ENCODE results near the gene CDHR2. TPM values are rescaled to one million over a fixed set of nuclear protein-coding genes. Genes with fewer than 3 reads are reported as not detected.

The CDHR2 gene
- total RNA-seq, 2 experiments from 2014 or later: 0.19 to 0.35 TPM

GRCh38 chr5:176644878-176645670, 95.9 kb downstream of the CDHR2 start:
- Mint-ChIP-seq H3K36me3 (ENCODE audit: low read depth) (no peaks in the 10 kb centered on the region), H3K4me3 (no peak overlapping the region), H3K4me1 (ENCODE audit: low read depth) (peaks cover 27% of the 10 kb centered on the region), H3K27ac (no peak overlapping the region), H3K9me3 (no peaks in the 10 kb centered on the region), H3K27me3 (ENCODE audit: low read depth) (no peaks in the 10 kb centered on the region)
- DNase-seq: no peak
- intact Hi-C loops (cut with micrococcal nuclease): loop anchor here (10.0 kb wide), 1 partner anchor 670 kb away; the partner anchor contains the start of gene MXD3
- CTCF ChIA-PET: no interaction called here

Small RNA genes within 50 kb of the gene (microRNA-seq; reads per million reads assigned to microRNA genes)
- not detected for gene MIR4281 (ENCODE audit: borderline microRNAs expressed, borderline replicate concordance)

Other genes with a start within 250 kb of the CDHR2 start
- 10 to 100 TPM; 33.5 to 33.7 TPM for gene KIAA1191, start 187.6 kb upstream of the CDHR2 start, total RNA-seq
- gene ARL10, start 183.9 kb upstream of the CDHR2 start, total RNA-seq: 1 to 10 TPM; 3.9 to 5.1 TPM
- 10 to 100 TPM; 42.1 to 43.1 TPM for gene NOP16, start 160.7 kb upstream of the CDHR2 start, total RNA-seq
- gene HIGD2A, start 160.6 kb upstream of the CDHR2 start, total RNA-seq: 100 to 1,000 TPM; 154 to 155 TPM
- 10 to 100 TPM; 51.1 to 53.9 TPM for gene CLTB, start 132.8 kb upstream of the CDHR2 start, total RNA-seq
- gene FAF2, start 101.0 kb upstream of the CDHR2 start, total RNA-seq: 10 to 100 TPM; 30.0 to 32.8 TPM
- 10 to 100 TPM; 83.3 to 88.3 TPM for gene RNF44, start 11.9 kb upstream of the CDHR2 start, total RNA-seq
- 1 to 10 TPM; 1.4 to 1.5 TPM for gene GPRIN1, start 60.8 kb downstream of the CDHR2 start, total RNA-seq
- not detected for gene SNCB, start 81.2 kb downstream of the CDHR2 start, total RNA-seq
- gene EIF4E1B, start 81.3 kb downstream of the CDHR2 start, total RNA-seq: not detected
- 10 to 100 TPM; 17.2 to 17.4 TPM for gene TSPAN17, start 98.1 kb downstream of the CDHR2 start, total RNA-seq